OCI-LY7 (cell line): ENCODE data around the gene GPRC5A. TPM values are rescaled to one million over a fixed set of nuclear protein-coding genes. Genes with fewer than 3 reads are reported as not detected.

ENCODE experiments used
- BruUV-seq: library from RNA; stranded (reverse); fragments of 400-500 nt; replicated peaks from 2 replicates; lab custom pipeline; 2021; lab: Mats Ljungman, UMichigan
- CTCF ChIA-PET: fragments of 300-600 bp; sonication (Branson Sonifier 250); formaldehyde crosslinking; loops from one replicate; lab custom pipeline; 2022; ENCODE audit warnings: antibody characterized with exemption; ENCODE audit not compliant: unreplicated experiment; lab: Charles Lee
- POLR2A ChIA-PET: fragments of 300-600 bp; sonication (Branson Sonifier 250); formaldehyde crosslinking; loops from one replicate; lab custom pipeline; 2022; ENCODE audit warnings: antibody characterized with exemption; lab: Charles Lee
- DNase-seq: peaks from one replicate; pipeline ENCODE4 v3.0.0-alpha.2; 2015; ENCODE audit warnings: low spot score
- H2AFZ ChIP-seq: fragments of 200-600 bp; sonication (generic), shearing (Covaris generic); 2 replicates; pipeline ENCODE4 v1.6.1; 2014; ENCODE audit warnings: mild to moderate bottlenecking, antibody characterized with exemption, low read length, moderate library complexity
- H3K27ac ChIP-seq: fragments of 200-600 bp; sonication (generic); 2 replicates; pipeline ENCODE4 v1.5.1; 2014; ENCODE audit warnings: mixed run types, low read depth, mild to moderate bottlenecking, moderate library complexity, low read length, inconsistent platforms; ENCODE audit not compliant: poor library complexity, severe bottlenecking
- H3K36me3 ChIP-seq: fragments of 200-600 bp; sonication (generic); 2 replicates; pipeline ENCODE4 v1.6.1; 2014; ENCODE audit warnings: mild to moderate bottlenecking, antibody characterized with exemption, low read length, moderate library complexity, mixed read lengths; ENCODE audit not compliant: insufficient read depth
- H3K4me1 ChIP-seq: fragments of 200-600 bp; sonication (generic); 2 replicates; pipeline ENCODE4 v1.5.1; 2014; ENCODE audit warnings: mild to moderate bottlenecking, low read length; ENCODE audit not compliant: insufficient read depth, poor library complexity, severe bottlenecking
- H3K4me2 ChIP-seq: fragments of 200-600 bp; sonication (generic); 2 replicates; pipeline ENCODE4 v1.6.1; 2014; ENCODE audit warnings: mild to moderate bottlenecking, low read length
- H3K4me3 ChIP-seq: fragments of 200-600 bp; sonication (generic); 2 replicates; pipeline ENCODE4 v1.5.1; 2014; ENCODE audit warnings: mild to moderate bottlenecking, low read depth, low read length; ENCODE audit not compliant: poor library complexity, severe bottlenecking
- H3K79me2 ChIP-seq: fragments of 200-600 bp; sonication (generic); 2 replicates; pipeline ENCODE4 v1.6.1; 2016; ENCODE audit warnings: low read depth, mild to moderate bottlenecking, low read length, moderate library complexity, mixed read lengths; ENCODE audit not compliant: insufficient read depth
- H3K9me2 ChIP-seq: fragments of 200-600 bp; sonication (generic); 2 replicates; pipeline ENCODE4 v1.6.1; 2016; ENCODE audit warnings: mild to moderate bottlenecking, low read length, mixed read lengths; ENCODE audit not compliant: insufficient read depth
- H3K9me3 ChIP-seq: fragments of 200-600 bp; sonication (generic); 2 replicates; pipeline ENCODE4 v1.6.1; 2014; ENCODE audit warnings: mild to moderate bottlenecking, mixed run types, low read length, mixed read lengths
- H4K20me1 ChIP-seq: fragments of 200-600 bp; sonication (generic); 2 replicates; pipeline ENCODE4 v1.6.1; 2014; ENCODE audit warnings: mild to moderate bottlenecking, antibody characterized with exemption, low read length, moderate library complexity, mixed read lengths; ENCODE audit not compliant: insufficient read depth
- EZH2phosphoT487 ChIP-seq: fragments of 200-600 bp; sonication (generic); IDR thresholded peaks from 2 replicates; pipeline ENCODE4 v1.6.1; 2018; ENCODE audit warnings: low read depth, borderline replicate concordance, mild to moderate bottlenecking, mixed run types, antibody characterized with exemption, low read length, moderate library complexity, mixed read lengths
- intact Hi-C: fragments of 100-400 bp; cut with micrococcal nuclease; formaldehyde crosslinking; loops from one replicate; pipeline ENCODE4 v1.10.0; 2022; ENCODE audit not compliant: unreplicated experiment
- total RNA-seq, 2 experiments: library from RNA; depleted of rRNA in 1 of 2; stranded (reverse); fragments of >200 nt in 1 of 2; shearing (Covaris generic) in 1 of 2; gene quantifications; 2 replicates each; pipeline ENCODE4 v1.2.3, GENCODE V29; 2014 to 2022
- TF ChIP-seq, protein P1 (sequence below): fragments of 200-600 bp; sonication (generic); conservative IDR thresholded peaks from 2 replicates; pipeline ENCODE4 v1.5.1; 2014; ENCODE audit warnings: mild to moderate bottlenecking, antibody characterized with exemption, low read length, moderate library complexity, mixed read lengths

GPRC5A gene
- total RNA-seq, 2 experiments from 2014 or later = 0.25 TPM; not detected in 1

DNA sequence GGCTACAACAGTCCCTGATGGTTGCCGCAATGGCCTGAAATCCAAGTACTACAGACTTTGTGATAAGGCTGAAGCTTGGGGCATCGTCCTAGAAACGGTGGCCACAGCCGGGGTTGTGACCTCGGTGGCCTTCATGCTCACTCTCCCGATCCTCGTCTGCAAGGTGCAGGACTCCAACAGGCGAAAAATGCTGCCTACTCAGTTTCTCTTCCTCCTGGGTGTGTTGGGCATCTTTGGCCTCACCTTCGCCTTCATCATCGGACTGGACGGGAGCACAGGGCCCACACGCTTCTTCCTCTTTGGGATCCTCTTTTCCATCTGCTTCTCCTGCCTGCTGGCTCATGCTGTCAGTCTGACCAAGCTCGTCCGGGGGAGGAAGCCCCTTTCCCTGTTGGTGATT is 16.9 kb downstream of the GPRC5A start:
- intact Hi-C loops = no loop called here
- H4K20me1 ChIP-seq = no peaks in the 10 kb centered on the region

DNA sequence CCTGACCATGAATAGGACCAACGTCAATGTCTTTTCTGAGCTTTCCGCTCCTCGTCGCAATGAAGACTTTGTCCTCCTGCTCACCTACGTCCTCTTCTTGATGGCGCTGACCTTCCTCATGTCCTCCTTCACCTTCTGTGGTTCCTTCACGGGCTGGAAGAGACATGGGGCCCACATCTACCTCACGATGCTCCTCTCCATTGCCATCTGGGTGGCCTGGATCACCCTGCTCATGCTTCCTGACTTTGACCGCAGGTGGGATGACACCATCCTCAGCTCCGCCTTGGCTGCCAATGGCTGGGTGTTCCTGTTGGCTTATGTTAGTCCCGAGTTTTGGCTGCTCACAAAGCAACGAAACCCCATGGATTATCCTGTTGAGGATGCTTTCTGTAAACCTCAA is 17.3 kb downstream of the GPRC5A start:
- CTCF ChIA-PET = no interaction called here
- BruUV-seq = no TSS peak
- H3K27ac ChIP-seq = no peak overlapping the region
- DNase-seq = no peak
- no peaks in the 10 kb centered on the region for H3K36me3 ChIP-seq
- intact Hi-C loops = no loop called here
- H3K4me2 ChIP-seq = peak overlapping the region; percentile 39
- peaks cover 17% of the 10 kb centered on the region for H3K4me1 ChIP-seq
- no peaks in the 10 kb centered on the region for H4K20me1 ChIP-seq
- TF ChIP-seq, protein P1, sequence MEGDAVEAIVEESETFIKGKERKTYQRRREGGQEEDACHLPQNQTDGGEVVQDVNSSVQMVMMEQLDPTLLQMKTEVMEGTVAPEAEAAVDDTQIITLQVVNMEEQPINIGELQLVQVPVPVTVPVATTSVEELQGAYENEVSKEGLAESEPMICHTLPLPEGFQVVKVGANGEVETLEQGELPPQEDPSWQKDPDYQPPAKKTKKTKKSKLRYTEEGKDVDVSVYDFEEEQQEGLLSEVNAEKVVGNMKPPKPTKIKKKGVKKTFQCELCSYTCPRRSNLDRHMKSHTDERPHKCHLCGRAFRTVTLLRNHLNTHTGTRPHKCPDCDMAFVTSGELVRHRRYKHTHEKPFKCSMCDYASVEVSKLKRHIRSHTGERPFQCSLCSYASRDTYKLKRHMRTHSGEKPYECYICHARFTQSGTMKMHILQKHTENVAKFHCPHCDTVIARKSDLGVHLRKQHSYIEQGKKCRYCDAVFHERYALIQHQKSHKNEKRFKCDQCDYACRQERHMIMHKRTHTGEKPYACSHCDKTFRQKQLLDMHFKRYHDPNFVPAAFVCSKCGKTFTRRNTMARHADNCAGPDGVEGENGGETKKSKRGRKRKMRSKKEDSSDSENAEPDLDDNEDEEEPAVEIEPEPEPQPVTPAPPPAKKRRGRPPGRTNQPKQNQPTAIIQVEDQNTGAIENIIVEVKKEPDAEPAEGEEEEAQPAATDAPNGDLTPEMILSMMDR = no peak
- no peak for TF ChIP-seq EZH2phosphoT487
- H3K9me2 ChIP-seq = no peaks in the 10 kb centered on the region
- H3K4me3 ChIP-seq = no peak overlapping the region
- POLR2A ChIA-PET = interaction anchor here (0.5 kb wide), 1 partner anchor 887 kb away, joined by 6 read pairs; no protein-coding TSS in a partner anchor
- no peaks in the 10 kb centered on the region for H3K9me3 ChIP-seq
- no peaks in the 10 kb centered on the region for H3K79me2 ChIP-seq
- peak overlapping the region; percentile 86; the same call in 1 of the 2 replicates for H2AFZ ChIP-seq

More for the DNA sequence above, 16.9 kb downstream of the GPRC5A start:
- no peak for DNase-seq
- TF ChIP-seq EZH2phosphoT487 = no peak
- TF ChIP-seq, protein P1 = no peak
- ChIA-PET POLR2A (no interaction called here), CTCF (no interaction called here)
- H3K9me3 ChIP-seq = no peaks in the 10 kb centered on the region
- H3K27ac ChIP-seq = no peak overlapping the region
- H3K36me3 ChIP-seq = no peaks in the 10 kb centered on the region
- H2AFZ ChIP-seq = no peak overlapping the region
- no peak overlapping the region for H3K4me3 ChIP-seq
- H3K79me2 ChIP-seq = no peaks in the 10 kb centered on the region
- no peaks in the 10 kb centered on the region for H3K9me2 ChIP-seq
- H3K4me1 ChIP-seq = peaks cover 17% of the 10 kb centered on the region
- BruUV-seq = no TSS peak
- H3K4me2 ChIP-seq = no peak overlapping the region

DNA sequence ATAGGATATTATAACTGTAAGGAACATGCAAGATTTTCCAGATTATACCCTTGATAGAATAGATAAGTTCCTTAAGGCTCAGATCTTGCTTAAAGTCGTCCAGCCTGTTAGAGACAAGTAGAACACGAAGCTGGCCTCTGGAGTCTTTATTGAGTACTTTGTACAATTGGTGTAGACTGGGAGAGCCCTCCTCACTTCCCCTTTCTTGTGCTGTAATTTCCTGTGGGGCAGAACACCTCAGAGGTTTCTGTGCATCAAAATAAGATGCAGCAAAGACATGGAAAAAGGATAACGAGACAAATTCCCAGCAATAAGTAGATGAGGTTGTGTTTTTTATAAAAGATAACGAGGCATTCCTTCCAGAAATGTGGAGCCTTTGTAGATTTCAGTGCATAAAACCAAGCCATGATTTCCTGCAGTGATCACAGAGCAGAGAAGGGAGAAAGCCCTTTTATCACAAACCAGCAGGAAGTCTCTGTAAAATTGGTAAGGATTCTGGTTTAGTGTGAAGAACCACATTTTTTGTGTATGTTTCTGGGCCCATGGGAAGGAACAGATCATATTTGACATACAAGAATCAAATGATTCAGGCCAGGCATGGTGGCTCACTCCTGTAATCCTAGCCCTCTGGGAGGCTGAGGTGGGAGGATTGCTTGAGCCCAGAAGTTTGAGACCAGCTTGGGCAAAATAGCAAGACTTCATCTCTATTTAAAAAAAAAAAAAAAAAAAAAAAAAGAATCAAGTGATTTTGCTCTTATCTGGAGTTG is 18.0 kb downstream of the GPRC5A start:
- TF ChIP-seq, protein P1 = no peak
- no peak for TF ChIP-seq EZH2phosphoT487
- H3K4me2 ChIP-seq = peak overlapping the region; percentile 39
- no peaks in the 10 kb centered on the region for H3K79me2 ChIP-seq
- no peak overlapping the region for H3K4me3 ChIP-seq
- H2AFZ ChIP-seq = peak overlapping the region; percentile 86
- no TSS peak for BruUV-seq
- no peak overlapping the region for H3K27ac ChIP-seq
- H3K36me3 ChIP-seq = no peaks in the 10 kb centered on the region
- peaks cover 17% of the 10 kb centered on the region for H3K4me1 ChIP-seq
- intact Hi-C loops = no loop called here
- CTCF ChIA-PET = no interaction called here
- no peaks in the 10 kb centered on the region for H4K20me1 ChIP-seq
- no peaks in the 10 kb centered on the region for H3K9me3 ChIP-seq
- H3K9me2 ChIP-seq = no peaks in the 10 kb centered on the region
- DNase-seq = peak; percentile 63
- POLR2A ChIA-PET = interaction anchor here (0.5 to 0.7 kb wide), 2 partner anchors 887 to 1642 kb away, joined by 3 to 6 read pairs; no protein-coding TSS in a partner anchor
